AG09319 (cell line): ENCODE measurements around the gene SNRK.

Source experiments
- DNase-seq: peaks from one replicate; pipeline ENCODE4 v3.0.0-alpha.2; 2010; ENCODE audit warnings: low read depth; ENCODE audit errors: extremely low read depth
- TF ChIP-seq, protein P1 (sequence below): IDR thresholded peaks from 2 replicates; pipeline ENCODE4 v1.5.1; 2011; ENCODE audit warnings: low read depth, mild to moderate bottlenecking, inconsistent platforms, low read length, moderate library complexity

The SNRK gene

DNA sequence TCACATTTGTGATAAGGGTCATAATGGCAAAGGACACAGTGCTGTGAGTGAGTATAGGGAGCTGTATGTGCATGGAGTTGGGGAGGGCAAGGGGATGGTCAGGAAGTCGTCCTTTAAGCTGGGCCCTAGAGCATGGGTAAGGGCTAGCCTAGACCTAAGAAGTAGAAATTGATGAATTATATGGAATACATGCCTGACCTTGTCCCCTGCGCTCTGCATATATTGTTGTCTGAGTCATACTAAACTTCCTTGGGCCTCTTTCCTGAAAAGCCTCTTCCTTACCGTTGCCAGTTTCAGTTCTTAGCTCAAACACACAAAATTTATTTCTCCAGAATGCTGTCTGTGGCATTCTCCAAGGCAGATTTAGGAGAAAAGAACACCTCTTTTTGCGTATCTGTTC is 4.6 kb downstream of the SNRK start:
- DNase-seq: no peak
- TF ChIP-seq, protein P1, sequence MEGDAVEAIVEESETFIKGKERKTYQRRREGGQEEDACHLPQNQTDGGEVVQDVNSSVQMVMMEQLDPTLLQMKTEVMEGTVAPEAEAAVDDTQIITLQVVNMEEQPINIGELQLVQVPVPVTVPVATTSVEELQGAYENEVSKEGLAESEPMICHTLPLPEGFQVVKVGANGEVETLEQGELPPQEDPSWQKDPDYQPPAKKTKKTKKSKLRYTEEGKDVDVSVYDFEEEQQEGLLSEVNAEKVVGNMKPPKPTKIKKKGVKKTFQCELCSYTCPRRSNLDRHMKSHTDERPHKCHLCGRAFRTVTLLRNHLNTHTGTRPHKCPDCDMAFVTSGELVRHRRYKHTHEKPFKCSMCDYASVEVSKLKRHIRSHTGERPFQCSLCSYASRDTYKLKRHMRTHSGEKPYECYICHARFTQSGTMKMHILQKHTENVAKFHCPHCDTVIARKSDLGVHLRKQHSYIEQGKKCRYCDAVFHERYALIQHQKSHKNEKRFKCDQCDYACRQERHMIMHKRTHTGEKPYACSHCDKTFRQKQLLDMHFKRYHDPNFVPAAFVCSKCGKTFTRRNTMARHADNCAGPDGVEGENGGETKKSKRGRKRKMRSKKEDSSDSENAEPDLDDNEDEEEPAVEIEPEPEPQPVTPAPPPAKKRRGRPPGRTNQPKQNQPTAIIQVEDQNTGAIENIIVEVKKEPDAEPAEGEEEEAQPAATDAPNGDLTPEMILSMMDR: no peak

DNA sequence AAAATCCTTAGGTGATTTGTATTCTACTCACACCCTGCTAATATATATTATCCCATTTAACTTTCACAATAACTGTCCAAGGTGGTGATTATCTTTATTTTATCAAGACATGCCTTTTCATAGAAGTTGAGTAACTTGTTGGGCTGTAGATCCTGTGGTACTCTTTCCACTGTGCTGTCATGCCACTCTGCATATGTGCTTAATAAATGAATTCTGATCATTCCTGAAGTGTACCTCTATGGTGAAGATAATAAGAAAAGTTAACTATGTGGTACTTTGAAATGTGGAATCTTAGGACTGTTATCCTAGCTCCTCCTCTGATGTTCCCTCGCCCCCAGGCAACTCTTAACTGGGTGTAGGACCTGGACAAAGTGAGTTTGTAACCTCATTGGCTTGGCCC is 5.2 kb downstream of the SNRK start:
- TF ChIP-seq, protein P1: no peak
- no peak for DNase-seq

DNA sequence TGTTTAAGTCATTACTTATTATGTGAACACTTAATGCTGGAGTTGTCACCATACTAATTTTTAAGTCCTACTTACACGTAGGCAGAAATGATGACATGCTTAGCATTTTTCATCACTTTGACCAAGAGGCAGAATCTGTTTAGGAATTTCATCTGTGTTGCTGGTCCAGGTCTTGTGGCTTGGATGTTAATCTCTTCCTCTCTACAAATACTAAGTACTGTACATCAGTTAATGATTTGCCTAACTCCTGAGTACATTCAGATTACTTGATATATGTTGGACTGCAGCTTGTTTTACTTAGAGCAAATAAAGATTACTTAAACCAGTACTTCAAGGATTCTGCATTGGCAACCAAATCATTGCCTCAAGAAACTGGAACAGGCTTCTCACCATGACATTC is 8.6 kb downstream of the SNRK start:
- DNase-seq: no peak
- TF ChIP-seq, protein P1: no peak

DNA sequence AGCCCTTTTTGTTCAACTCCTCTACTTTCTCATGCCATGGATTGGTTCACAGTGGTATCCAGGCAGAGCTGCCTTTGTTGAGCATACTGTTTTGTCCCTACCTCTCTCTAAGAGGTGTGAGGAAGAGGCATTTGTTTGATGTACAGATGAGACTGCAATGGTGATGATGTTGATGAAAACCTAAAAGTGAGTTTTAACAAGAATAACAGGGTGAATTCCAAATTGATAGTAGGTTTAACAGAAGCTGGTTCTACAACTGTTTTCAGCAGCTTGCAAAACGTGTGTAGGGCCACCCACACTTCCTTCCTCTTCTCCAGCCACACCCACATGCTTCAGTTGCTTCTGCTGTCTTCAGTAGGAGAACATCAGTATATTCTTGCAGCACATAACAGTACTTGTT is 10.2 kb downstream of the SNRK start:
- TF ChIP-seq, protein P1: no peak
- no peak for DNase-seq

DNA sequence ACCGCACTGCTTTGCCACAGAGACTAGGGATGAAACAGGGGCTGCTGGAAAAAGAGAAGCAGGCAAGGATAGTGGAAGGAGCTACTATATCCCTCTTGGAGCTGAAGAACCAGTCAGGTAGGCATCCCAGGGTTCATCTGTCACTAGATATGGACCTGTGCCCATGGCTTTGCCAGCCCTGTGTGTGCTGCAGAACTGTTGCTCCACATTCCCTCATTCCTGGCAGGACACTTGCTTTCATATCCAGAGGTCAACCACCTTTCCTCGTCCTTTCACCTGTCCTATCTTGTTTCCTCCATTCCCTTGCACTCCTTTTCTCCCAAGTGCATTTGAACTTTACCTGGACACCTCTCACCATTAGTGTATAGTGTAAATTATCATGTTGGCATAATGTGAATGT is 12.0 kb downstream of the SNRK start:
- DNase-seq: no peak

DNA sequence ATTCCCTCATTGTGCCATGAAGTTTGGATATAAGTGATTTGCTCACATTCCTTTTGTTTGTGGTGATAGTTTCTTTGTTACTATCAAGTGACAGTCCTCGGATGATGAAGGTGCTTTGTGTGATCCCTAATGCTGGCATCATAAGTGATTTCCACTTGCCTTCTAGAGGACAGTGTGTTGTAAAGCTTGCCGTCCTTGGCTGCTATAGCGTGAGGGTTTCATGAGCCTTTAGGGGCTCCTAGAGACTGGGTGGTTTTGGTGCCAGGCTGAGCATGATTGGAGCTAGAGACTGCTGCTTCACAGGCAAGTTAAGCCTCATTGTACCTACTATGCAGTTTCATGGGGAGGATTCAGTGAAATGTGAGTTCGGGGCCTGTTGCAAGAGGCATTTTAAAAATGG is 12.4 kb downstream of the SNRK start:
- no peak for DNase-seq
- TF ChIP-seq, protein P1: no peak

More for the DNA sequence above, 12.0 kb downstream of the SNRK start:
- TF ChIP-seq, protein P1: no peak

DNA sequence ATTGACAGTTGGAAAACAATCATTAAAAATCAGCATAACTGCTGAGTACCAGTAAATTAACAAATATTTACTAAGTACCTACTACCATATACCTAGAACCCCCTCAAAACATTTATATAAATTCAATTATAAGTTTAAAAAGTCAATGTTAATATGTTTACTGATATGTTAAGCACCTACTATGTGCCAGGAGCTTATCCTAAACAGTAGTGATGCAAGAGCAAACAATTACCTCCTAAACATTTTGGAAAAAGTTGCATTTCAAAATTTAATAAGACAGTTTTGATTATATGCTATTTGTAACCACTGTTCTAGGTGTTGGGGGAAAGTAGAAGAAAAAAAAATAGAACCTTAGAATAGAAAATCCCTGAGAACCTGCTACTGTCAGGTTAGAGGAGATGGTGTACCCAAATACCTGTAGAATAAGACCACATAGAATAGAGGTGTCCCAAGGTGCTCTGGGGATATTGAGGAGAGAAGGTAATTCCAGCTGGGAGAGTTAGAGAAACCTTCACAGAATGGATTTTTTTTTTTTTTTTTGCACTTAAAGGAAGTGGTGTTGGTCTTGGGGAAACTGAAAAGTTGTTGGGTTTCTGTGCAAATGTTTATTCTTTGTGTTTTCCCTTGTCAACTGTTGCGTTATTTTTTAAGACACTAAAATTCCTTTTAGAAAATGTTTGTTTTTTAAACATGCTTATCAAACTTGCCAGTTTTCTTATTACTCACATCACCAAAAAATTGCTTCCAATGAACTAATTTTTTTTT is 16.0 kb downstream of the SNRK start:
- TF ChIP-seq, protein P1: no peak
- no peak for DNase-seq
